H9 (cell line): Measurements from ENCODE around the gene SGCD. TPM values are rescaled to one million over a fixed set of nuclear protein-coding genes. Genes with fewer than 3 reads are reported as not detected.

Experiments
- DNase-seq: peaks from one replicate; pipeline ENCODE4 v3.0.0-alpha.2; 2017
- H2AFZ ChIP-seq: one replicate; pipeline ENCODE4 v1.6.1; 2013; ENCODE audit warnings: mild to moderate bottlenecking, low read length, control low read depth, moderate library complexity
- H2AK5ac ChIP-seq: 2 replicates; pipeline ENCODE4 v1.6.1; 2013; ENCODE audit warnings: low read length, control low read depth, mixed read lengths; ENCODE audit not compliant: insufficient read length
- H2BK120ac ChIP-seq: one replicate; pipeline ENCODE4 v1.6.1; 2013; ENCODE audit warnings: low read depth, mild to moderate bottlenecking, low read length, control low read depth, inconsistent platforms; ENCODE audit not compliant: poor library complexity, severe bottlenecking
- H2BK12ac ChIP-seq: 2 replicates; pipeline ENCODE4 v1.6.1; 2013; ENCODE audit warnings: low read length, control low read depth, mixed read lengths, low read depth; ENCODE audit not compliant: insufficient read length
- H2BK15ac ChIP-seq: 2 replicates; pipeline ENCODE4 v1.6.1; 2013; ENCODE audit warnings: low read depth, low read length, control low read depth
- H2BK20ac ChIP-seq: one replicate; pipeline ENCODE4 v1.6.1; 2013; ENCODE audit warnings: low read depth, mild to moderate bottlenecking, low read length, control low read depth, inconsistent platforms; ENCODE audit not compliant: poor library complexity, severe bottlenecking
- H2BK5ac ChIP-seq: 2 replicates; pipeline ENCODE4 v1.6.1; 2013; ENCODE audit warnings: low read length, control low read depth, mixed read lengths; ENCODE audit not compliant: insufficient read length
- H3K14ac ChIP-seq: 2 replicates; pipeline ENCODE4 v1.6.1; 2013; ENCODE audit warnings: low read length, control low read depth; ENCODE audit not compliant: insufficient read depth
- H3K18ac ChIP-seq: 2 replicates; pipeline ENCODE4 v1.6.1; 2013; ENCODE audit warnings: low read depth, mild to moderate bottlenecking, mixed read lengths, low read length, control low read depth; ENCODE audit not compliant: insufficient read length
- H3K23ac ChIP-seq: 2 replicates; pipeline ENCODE4 v1.6.1; 2013; ENCODE audit warnings: low read length, control low read depth, mixed read lengths, low read depth; ENCODE audit not compliant: insufficient read length
- H3K23me2 ChIP-seq: 2 replicates; pipeline ENCODE4 v1.6.1; 2013; ENCODE audit warnings: low read depth, mild to moderate bottlenecking, mixed read lengths, low read length, control low read depth; ENCODE audit not compliant: insufficient read length, poor library complexity, severe bottlenecking
- H3K27ac ChIP-seq: 2 replicates; pipeline ENCODE4 v1.5.1; 2013; ENCODE audit warnings: low read length, control low read depth, mixed read lengths, low read depth; ENCODE audit not compliant: insufficient read length
- H3K27me3 ChIP-seq: 2 replicates; pipeline ENCODE4 v1.6.1; 2013; ENCODE audit warnings: low read length, control low read depth, inconsistent platforms; ENCODE audit not compliant: insufficient read depth
- H3K4ac ChIP-seq: 2 replicates; pipeline ENCODE4 v1.6.1; 2013; ENCODE audit warnings: low read depth, mild to moderate bottlenecking, control low read depth, inconsistent platforms, low read length, moderate library complexity
- H3K4me1 ChIP-seq: 2 replicates; pipeline ENCODE4 v1.6.1; 2013; ENCODE audit warnings: low read length, control low read depth, inconsistent platforms; ENCODE audit not compliant: insufficient read depth
- H3K4me2 ChIP-seq: 2 replicates; pipeline ENCODE4 v1.6.1; 2013; ENCODE audit warnings: low read length, control low read depth, mixed read lengths; ENCODE audit not compliant: insufficient read length, insufficient read depth
- H3K56ac ChIP-seq: 2 replicates; pipeline ENCODE4 v1.6.1; 2013; ENCODE audit warnings: low read depth, mild to moderate bottlenecking, mixed read lengths, low read length, control low read depth; ENCODE audit not compliant: insufficient read length
- H3K79me1 ChIP-seq: 2 replicates; pipeline ENCODE4 v1.6.1; 2013; ENCODE audit warnings: low read depth, mild to moderate bottlenecking, moderate library complexity, low read length, control low read depth, inconsistent platforms; ENCODE audit not compliant: insufficient read depth, poor library complexity, severe bottlenecking
- H3K79me2 ChIP-seq: 2 replicates; pipeline ENCODE4 v1.6.1; 2013; ENCODE audit warnings: low read length, control low read depth, inconsistent platforms; ENCODE audit not compliant: insufficient read depth
- H3K9ac ChIP-seq: 2 replicates; pipeline ENCODE4 v1.6.1; 2013; ENCODE audit warnings: low read length, control low read depth, mixed read lengths; ENCODE audit not compliant: insufficient read length; ENCODE audit errors: extremely low read depth
- H3K9me3 ChIP-seq: one replicate; pipeline ENCODE4 v1.6.1; 2013; ENCODE audit warnings: low read depth, low read length, inconsistent platforms; ENCODE audit not compliant: control insufficient read depth
- H3T11ph ChIP-seq: one replicate; pipeline ENCODE4 v1.6.1; 2013; ENCODE audit warnings: mild to moderate bottlenecking, low read length, control low read depth, inconsistent platforms
- H4K20me1 ChIP-seq: one replicate; pipeline ENCODE4 v1.6.1; 2013; ENCODE audit not compliant: control insufficient read depth, insufficient read length, insufficient read depth
- H4K5ac ChIP-seq: 2 replicates; pipeline ENCODE4 v1.6.1; 2013; ENCODE audit warnings: low read depth, mild to moderate bottlenecking, mixed read lengths, low read length, control low read depth; ENCODE audit not compliant: insufficient read length
- H4K8ac ChIP-seq: replicated peaks from 2 replicates; pipeline ENCODE4 v1.6.1; 2013; ENCODE audit warnings: low read length, control low read depth, mixed read lengths, low read depth; ENCODE audit not compliant: insufficient read length
- H4K91ac ChIP-seq: 2 replicates; pipeline ENCODE4 v1.6.1; 2013; ENCODE audit warnings: low read depth, mild to moderate bottlenecking, moderate library complexity, mixed read lengths, low read length, control low read depth; ENCODE audit not compliant: insufficient read length
- H3K27ac Mint-ChIP-seq, 3 experiments: 2 replicates in 2 of 3; 3 replicates in 1 of 3; pipeline ENCODE4 v1.8.0; 2020 to 2021; ENCODE audit warnings: mixed read lengths in 3 of 3, mild to moderate bottlenecking in 1 of 3, moderate library complexity in 1 of 3
- H3K27me3 Mint-ChIP-seq: 2 replicates; pipeline ENCODE4 v1.8.0; 2021; ENCODE audit warnings: low read depth, mild to moderate bottlenecking, moderate library complexity, mixed read lengths
- H3K36me3 Mint-ChIP-seq, 3 experiments: 2 replicates in 2 of 3; 3 replicates in 1 of 3; pipeline ENCODE4 v1.8.0; 2020 to 2021; ENCODE audit warnings: low read depth in 3 of 3, mixed read lengths in 3 of 3; ENCODE audit not compliant: insufficient read depth in 1 of 3
- H3K4me1 Mint-ChIP-seq, 2 experiments: 2 replicates each; pipeline ENCODE4 v1.8.0; 2020; ENCODE audit warnings: mixed read lengths in 2 of 2
- H3K4me3 Mint-ChIP-seq, 2 experiments: 2 replicates in 1 of 2; 3 replicates in 1 of 2; pipeline ENCODE4 v1.8.0; 2020 to 2021; ENCODE audit warnings: mild to moderate bottlenecking in 2 of 2, mixed read lengths in 2 of 2, moderate library complexity in 1 of 2
- H3K9me3 Mint-ChIP-seq, 2 experiments: 2 replicates in 1 of 2; 3 replicates in 1 of 2; pipeline ENCODE4 v1.8.0; 2020; ENCODE audit warnings: mild to moderate bottlenecking in 2 of 2, mixed read lengths in 2 of 2, moderate library complexity in 1 of 2
- WGBS: extraction: QIAGEN DNeasy Blood & Tissue Kit; methylation state at CpG from one replicate; pipeline ENCODE4 v1.1.7; 2013; ENCODE audit warnings: missing lambda C conversion rate, low lambda C conversion rate, mixed read lengths; ENCODE audit not compliant: insufficient read length; ENCODE audit errors: extremely low coverage; 5-methylcytosine and 5-hydroxymethylcytosine counted together
- total RNA-seq: library from RNA; stranded (reverse); gene quantifications from 2 replicates; pipeline ENCODE4 v1.2.1, GENCODE V29; 2021
- TF ChIP-seq, protein P1 (sequence below): fragments of 200-600 bp; sonication (generic); conservative IDR thresholded peaks from 3 replicates; pipeline ENCODE4 v1.8.0; 2021; ENCODE audit warnings: antibody characterized with exemption, mild to moderate bottlenecking

The SGCD gene
- total RNA-seq, 1 experiment from 2014 or later: 0.11 TPM

GRCh38 chr5:156498226-156498980, 171.4 kb downstream of the SGCD start:
- H4K20me1 ChIP-seq: no peaks in the 10 kb centered on the region
- H2AK5ac ChIP-seq: no peak overlapping the region
- no peak overlapping the region for H4K8ac ChIP-seq
- no peak overlapping the region for H3K4me3 Mint-ChIP-seq
- H2AFZ ChIP-seq: no peak overlapping the region
- no peak overlapping the region for H4K91ac ChIP-seq
- no peak overlapping the region for H3K9ac ChIP-seq
- H3K4me1 Mint-ChIP-seq: peaks cover 4 to 11% of the 10 kb centered on the region in 2 experiments
- no peaks in the 10 kb centered on the region for H3K79me1 ChIP-seq
- no peak overlapping the region for H2BK5ac ChIP-seq
- H3K27ac Mint-ChIP-seq: no peak overlapping the region
- H2BK15ac ChIP-seq: no peak overlapping the region
- H3K9me3 ChIP-seq: no peaks in the 10 kb centered on the region
- WGBS: no CpG with 5 or more reads among the region's 7 CpGs
- no peaks in the 10 kb centered on the region; a peak in 1 of 5 replicates for H3K9me3 Mint-ChIP-seq
- no peak overlapping the region for H2BK20ac ChIP-seq
- H2BK120ac ChIP-seq: no peak overlapping the region
- H3K4ac ChIP-seq: no peak overlapping the region
- H4K5ac ChIP-seq: no peak overlapping the region
- H2BK12ac ChIP-seq: no peak overlapping the region
- no peaks in the 10 kb centered on the region; the same call in 1 of the 2 replicates for H3K4me1 ChIP-seq
- H3K56ac ChIP-seq: no peak overlapping the region
- TF ChIP-seq, protein P1, sequence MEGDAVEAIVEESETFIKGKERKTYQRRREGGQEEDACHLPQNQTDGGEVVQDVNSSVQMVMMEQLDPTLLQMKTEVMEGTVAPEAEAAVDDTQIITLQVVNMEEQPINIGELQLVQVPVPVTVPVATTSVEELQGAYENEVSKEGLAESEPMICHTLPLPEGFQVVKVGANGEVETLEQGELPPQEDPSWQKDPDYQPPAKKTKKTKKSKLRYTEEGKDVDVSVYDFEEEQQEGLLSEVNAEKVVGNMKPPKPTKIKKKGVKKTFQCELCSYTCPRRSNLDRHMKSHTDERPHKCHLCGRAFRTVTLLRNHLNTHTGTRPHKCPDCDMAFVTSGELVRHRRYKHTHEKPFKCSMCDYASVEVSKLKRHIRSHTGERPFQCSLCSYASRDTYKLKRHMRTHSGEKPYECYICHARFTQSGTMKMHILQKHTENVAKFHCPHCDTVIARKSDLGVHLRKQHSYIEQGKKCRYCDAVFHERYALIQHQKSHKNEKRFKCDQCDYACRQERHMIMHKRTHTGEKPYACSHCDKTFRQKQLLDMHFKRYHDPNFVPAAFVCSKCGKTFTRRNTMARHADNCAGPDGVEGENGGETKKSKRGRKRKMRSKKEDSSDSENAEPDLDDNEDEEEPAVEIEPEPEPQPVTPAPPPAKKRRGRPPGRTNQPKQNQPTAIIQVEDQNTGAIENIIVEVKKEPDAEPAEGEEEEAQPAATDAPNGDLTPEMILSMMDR: no peak
- no peak overlapping the region for H3K18ac ChIP-seq
- H3K36me3 Mint-ChIP-seq: no peaks in the 10 kb centered on the region
- H3K27me3 Mint-ChIP-seq: no peaks in the 10 kb centered on the region
- no peak for DNase-seq
- no peak overlapping the region for H3K4me2 ChIP-seq
- no peaks in the 10 kb centered on the region for H3K27me3 ChIP-seq
- no peaks in the 10 kb centered on the region for H3K23me2 ChIP-seq
- no peak overlapping the region for H3K14ac ChIP-seq
- no peak overlapping the region for H3K23ac ChIP-seq
- no peak overlapping the region for H3T11ph ChIP-seq
- no peaks in the 10 kb centered on the region for H3K79me2 ChIP-seq
- no peak overlapping the region for H3K27ac ChIP-seq
